DMS53 (cell line): ENCODE measurements around the gene CCDC192.
"Not testable (repeated sequence)": the region's sequence is repeated elsewhere in the genome, so short reads cannot be mapped to it uniquely, and the experiment has no call there.

Source experiments
- DNase-seq: peaks from one replicate; lab custom pipeline; 2025; lab: John Stamatoyannopoulos, UW

The CCDC192 gene

DNA sequence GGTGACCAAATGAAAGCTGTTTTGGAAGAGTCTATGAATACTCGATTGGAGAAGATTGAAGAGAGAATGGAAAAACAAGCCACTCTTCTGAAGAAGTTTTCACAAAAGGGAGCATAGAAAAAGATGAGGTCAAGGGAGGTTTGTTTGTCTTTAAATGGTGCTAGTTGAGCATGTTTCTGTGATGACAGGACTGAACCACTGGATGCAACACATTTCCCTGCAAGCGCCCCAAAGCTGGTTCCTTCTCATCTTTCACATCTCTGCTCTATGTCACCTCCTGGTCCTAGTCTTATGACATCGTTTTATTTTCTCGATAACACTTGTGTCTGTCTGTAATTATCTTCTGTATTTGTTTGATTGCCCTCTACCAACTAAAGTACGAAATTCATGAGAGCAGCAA, 3.8 kb upstream of the CCDC192 start:
- DNase-seq: no peak

DNA sequence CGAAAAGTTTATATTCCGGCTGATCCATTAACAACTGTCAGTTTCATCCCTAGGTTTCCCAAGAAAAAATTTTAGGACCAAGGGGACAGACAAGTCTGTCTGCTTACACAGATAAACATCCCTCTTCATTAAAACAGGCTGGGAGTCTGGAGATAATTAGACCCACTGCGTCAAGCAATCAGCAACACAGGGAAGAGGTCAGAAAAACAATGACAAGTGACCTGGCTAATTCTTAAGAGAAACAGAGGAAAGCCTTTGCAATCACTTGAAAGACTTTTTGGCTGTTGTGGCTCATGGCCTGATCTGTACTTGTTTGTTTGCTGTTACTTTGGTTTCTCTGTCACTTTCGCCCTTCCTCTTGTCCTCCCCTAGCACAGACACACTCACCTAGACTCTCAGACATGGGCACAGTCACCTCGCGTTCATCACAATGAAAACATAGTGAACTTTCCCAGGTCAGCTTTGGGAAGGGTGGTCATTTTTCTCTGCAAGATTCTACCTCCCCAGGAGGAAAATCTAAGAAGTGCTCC, 2.9 kb upstream of the CCDC192 start:
- DNase-seq: no peak

DNA sequence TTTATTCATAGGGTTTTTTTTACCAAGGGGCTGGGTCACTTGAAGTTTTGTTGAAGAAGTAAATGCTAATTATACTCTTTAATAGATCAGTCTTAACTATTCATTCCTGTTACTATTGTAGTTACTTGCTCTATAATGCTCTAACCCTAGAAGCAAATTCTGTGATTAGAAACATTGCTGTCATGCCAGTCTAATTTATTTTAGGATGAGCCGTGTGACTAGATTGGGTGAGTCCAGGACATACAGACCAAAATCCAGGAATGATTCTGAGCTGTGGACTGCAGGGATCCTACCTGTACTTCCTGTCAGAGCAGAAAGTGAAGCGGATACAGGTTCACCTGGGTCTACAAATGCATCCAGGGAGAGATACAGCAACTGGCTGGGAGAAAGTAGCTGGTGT, 757 bp upstream of the CCDC192 start:
- DNase-seq: no peak

DNA sequence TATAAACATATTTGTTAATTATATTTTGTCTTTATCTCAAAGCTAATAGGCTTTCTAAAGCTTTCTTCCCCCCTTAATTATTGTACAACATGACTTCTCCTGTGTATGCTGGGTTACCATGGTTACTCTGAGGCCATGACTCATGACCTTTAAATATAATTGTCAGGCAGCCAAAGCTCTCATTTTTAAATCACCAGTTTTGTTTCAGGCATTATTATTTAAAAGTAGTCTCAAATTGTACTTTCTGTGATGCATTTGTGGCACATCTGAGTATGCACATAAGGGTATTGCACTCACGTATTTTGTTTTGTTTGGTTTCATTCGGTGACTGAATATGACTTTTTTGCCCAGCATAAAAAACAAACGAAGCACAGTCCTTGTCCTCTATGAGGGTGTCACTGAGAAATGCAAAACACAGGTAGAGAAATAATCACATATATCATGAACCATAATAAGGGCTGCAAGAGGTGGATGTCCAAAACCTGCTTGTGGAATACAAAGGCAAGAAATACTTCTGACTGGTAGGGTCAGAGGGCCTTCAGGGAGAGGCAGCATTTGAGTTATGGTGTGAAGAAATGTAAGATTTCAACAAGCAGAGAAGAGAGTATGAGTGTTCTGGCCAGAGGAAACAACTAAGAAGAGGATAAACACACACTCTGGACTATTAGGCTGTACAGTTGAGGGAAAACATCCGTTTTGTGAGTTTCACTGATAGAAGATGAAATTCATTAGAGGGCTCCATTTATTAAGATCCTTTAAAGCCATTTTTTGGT, 2.1 kb downstream of the CCDC192 start:
- DNase-seq: peak; percentile 89

DNA sequence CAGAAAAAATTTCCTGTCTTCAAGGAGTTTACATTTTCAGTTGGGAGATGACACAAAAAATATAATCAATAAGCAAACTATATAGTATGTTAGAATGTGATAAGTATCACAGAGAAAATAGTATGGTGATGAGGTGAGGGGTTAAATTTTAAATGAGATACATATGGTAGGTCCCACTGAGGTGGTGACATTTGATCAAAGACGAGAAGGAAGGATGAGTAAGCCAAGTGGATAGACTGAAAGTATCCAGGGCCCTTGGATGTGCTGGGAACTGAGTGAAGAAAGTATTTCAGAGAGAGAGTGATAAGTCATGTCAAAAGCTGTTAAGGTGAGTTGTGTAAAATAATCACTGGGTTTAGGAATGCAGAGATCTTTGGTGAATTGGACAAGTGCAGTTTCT, 3.5 kb downstream of the CCDC192 start:
- no peak for DNase-seq

DNA sequence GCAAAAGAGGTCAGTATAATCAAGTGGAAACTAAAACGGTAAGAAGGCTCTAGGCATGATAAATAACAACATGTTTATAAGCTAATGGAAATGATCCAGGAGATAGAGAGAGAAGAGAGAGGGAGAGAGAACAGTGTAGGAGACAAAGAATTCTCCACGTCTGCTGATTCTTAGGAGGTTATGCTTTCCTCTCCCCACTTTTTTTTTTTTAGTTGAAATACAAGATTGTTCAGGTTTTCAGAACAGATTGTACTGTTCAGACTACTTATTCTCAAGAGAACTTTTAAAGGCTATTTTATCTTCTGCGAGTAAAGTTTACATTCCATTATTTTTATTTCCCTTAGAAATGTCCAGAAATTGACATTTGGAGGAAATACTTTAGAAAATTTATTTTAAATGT, 4.0 kb downstream of the CCDC192 start:
- DNase-seq: no peak

DNA sequence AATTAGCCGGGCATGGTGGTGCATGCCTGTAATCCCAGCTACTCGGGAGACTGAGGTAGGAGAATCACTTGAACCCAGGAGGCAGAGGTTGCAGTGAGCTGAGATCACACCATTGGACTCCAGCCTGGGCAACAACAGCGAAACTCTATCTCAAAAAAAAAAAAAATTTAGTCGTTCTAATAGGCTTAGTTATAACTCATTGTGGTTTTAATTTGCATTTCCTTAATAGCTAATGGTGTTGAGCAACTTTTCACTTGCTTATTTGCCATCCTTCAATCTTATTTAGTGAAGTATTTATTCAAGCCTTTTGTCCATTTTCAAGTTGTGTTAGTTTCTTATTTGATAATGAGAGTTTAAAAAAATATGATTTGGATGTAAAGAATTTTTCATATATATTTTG, 9.9 kb downstream of the CCDC192 start:
- DNase-seq: not testable (repeated sequence)

DNA sequence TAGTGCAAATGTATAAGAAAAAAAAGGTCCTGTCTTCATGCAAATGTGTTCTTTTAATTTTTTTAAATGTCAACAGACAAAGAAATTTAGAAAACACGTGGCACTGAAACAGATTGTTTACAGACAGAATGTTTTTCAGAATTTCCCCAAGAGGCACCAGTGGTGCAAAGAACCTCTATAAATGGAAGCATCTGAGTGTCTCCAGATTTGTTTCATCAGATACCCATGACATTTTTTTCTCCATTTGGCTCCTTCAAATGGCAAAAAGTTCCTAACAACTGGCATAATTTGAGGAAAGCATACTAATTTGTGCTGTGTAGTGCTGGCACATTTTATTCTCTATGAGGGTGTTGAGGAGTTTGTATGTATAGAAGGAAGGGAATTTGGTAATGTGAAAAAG, 15.0 kb downstream of the CCDC192 start:
- no peak for DNase-seq

DNA sequence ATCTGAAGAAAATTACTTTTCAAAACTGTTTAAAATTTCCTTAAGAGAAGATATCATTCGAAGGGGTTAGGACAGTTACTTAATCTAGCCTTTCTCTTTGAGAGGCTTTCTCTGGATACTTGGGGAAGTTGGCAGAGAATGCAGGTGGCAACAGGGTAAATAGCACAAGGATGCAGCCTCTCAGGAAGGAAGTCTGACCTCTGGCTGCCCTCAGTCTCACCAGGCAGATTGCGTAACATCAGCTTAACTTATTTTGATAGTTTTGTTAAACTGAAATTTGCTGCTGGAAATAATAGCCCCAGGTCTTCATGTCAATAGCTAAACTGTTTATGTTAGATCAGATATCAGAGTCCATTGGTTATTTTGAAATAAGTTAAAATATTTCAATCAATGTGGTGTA, 20.4 kb downstream of the CCDC192 start:
- DNase-seq: peak; percentile 33

DNA sequence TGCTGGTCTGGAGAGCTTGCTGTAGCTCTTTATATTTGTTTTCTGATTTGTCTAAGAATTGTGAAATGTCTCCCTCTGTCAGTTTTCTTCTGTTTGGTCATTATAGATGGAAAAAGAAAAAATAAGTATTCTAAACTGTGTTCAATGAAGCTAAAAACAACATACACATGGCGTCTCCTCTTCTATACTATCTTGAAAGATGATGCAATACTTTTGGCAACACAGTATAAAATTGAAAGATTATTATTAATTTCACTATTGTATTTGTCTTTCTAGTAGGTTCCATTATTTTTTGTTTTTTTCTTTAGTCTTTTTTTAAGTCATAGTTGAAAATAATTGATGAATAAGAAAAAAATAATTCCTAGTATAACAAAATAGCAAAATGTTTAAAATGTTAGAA, 22.5 kb downstream of the CCDC192 start:
- DNase-seq: no peak

DNA sequence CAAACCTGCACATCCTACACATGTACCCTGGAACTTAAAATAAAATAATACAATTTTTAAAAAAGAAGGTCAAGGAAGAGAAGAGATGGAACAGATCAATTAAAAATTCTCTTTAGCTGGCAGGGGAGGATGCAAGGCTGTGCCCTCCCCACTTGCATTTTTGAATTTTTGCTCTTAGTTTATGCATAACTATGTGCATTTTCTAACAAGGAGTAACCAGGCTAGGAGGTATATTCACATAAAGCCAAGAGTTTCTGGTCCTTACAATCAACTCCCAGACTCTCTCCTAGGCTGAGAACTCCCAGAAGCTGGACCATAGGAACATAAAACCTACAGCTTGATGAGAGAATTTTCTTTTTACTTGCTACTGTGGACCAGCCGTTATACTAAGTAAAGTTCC, 29.8 kb downstream of the CCDC192 start:
- DNase-seq: no peak

DNA sequence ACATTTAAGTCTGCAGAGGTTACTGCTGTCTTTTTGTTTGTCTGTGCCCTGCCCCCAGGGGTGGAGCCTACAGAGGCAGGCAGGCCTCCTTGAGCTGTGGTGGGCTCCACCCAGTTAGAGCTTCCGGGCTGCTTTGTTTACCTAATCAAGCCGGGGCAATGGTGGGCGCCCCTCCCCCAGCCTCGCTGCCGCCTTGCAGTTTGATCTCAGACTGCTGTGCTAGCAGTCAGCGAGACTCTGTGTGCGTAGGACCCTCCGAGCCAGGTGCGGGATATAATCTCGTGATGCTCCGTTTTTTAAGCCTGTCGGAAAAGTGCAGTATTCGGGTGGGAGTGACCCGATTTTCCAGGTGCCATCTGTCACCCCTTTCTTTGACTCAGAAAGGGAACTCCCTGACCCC, 36.2 kb downstream of the CCDC192 start:
- not testable (repeated sequence) for DNase-seq

DNA sequence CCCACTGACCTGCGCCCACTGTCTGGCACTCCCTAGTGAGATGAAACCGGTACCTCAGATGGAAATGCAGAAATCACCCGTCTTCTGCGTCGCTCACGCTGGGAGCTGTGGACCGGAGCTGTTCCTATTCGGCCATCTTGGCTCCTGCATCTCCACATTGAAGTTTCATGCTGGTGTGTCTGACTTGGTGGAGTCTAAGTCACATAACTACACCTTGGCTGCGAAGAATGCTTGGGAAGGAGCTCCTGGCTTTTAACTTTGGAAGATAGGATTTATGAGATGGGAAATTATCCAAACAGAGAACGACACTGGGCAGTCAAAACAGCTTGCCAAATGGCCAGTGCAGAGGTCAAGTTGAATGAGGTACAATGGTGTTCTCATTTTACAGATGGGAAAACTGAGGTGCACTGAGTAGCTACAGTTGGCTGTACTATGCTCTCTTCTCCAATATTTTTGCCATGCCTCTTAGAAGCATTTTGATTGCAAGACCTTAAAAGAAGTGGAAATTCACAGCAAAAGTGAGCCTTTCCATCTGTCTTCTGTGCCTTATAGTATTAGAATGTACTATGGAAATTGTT, 36.7 kb downstream of the CCDC192 start:
- no peak for DNase-seq

DNA sequence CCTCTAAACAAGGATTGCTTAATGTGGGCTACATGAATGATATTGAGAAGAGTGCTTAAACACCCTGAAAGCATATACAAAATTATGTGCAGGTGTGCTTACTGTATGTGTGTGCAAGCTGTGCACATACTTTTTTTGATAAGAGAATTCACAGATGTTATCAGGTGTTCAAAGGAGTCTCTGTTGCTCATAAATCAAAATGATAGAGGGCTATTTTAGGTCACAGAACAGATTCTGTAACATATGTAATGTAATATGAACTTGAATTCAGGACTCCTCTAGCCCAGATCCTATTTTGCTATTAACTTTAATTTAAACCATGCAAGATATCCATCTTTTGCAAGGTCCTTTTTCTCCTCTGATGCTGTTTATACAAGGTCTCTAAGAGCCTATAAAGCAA, 38.2 kb downstream of the CCDC192 start:
- no peak for DNase-seq

DNA sequence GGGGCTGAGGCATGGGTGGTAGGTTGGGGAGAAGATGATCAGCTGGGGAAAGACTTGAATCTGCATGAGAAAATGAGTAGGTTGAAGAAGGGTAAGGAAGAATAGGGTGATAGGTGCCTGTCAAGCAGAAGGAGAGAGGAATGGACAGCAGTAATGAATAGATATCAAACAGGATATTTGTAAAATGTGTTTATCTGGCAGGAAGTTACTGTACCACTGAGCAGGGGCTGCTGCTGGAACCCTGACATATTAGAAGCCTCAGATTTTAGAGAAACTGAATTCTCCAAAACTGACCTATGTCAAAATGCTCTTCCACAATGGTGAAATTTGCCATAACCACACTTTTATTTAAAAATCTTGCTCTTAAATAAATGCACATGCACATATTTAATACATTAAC, 41.0 kb downstream of the CCDC192 start:
- no peak for DNase-seq

DNA sequence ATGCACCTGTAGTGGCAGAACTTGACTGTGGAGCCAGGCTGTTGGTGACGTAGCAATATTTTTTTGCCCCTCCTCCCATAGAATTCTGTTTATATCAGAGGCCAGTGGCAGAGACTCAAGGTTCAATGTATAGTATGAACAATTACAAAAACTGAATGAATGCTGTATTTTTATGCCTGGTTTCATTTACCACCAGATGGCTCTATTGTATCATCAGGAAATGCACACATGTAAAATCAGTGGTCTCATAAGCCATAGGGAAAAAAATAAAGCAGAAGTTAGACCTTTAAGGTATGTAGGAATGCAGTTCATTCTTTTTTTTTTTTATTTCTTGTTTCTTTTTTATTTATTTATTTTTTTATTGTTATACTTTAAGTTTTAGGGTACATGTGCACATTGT, 43.6 kb downstream of the CCDC192 start:
- DNase-seq: peak; percentile 66

DNA sequence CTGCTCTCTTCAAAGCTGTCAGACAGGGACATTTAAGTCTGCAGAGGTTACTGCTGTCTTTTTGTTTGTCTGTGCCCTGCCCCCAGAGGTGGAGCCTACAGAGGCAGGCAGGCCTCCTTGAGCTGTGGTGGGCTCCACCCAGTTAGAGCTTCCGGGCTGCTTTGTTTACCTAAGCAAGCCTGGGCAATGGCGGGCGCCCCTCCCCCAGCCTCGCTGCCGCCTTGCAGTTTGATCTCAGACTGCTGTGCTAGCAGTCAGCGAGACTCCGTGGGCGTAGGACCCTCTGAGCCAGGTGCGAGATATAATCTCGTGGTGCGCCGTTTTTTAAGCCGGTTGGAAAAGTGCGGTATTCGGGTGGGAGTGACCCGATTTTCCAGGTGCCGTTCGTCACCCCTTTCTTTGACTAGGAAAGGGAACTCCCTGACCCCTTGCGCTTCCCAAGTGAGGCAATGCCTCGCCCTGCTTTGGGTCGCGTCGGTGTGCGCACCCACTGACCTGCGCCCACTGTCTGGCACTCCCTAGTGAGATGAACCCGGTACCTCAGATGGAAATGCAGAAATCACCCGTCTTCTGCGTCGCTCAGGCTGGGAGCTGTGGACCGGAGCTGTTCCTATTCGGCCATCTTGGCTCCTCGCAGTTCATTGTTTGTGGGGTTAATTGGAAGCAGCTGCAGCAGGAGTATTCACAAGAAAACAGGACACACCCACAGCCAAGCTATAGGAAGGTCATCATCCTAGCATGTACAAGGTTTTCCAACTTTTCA, 49.5 kb downstream of the CCDC192 start:
- DNase-seq: peak; percentile 76

DNA sequence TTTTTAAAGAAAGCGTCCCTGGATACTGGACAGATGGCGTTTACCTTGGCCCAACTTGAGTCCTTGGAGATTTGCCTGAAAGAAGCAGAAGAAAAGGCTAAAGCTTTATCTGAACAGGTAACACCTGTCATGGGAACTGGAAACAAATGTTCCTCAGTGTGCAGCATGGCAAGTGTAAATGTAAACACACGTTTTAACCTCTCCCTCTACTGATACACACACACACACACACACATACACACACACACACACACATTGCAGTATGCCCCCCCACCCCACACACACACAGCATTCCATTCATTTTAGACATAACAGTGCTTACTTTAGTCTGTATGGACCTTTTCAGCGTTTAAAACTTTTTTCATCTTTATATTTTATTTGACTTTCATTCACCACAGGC, 51.1 kb downstream of the CCDC192 start:
- peak; percentile 60 for DNase-seq

DNA sequence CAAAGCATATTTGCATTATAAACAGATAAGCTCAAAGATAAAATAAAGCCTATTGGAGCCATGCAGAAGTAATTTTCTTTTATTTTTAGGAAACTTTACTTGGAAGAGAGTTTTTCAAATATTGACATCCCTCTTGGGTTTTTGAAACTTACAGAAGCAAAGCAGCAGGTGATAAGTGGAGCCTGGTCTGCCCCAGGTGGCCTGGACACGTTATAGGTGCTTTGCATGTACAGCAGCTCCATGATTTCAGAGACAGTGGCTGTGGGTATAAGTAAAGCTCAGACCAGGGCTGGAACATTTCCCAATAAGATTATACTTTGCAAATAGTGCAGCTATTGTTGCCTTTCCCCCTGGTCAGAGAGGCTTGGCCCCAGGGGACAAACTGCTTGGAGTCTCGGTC, 51.5 kb downstream of the CCDC192 start:
- peak; percentile 60 for DNase-seq

DNA sequence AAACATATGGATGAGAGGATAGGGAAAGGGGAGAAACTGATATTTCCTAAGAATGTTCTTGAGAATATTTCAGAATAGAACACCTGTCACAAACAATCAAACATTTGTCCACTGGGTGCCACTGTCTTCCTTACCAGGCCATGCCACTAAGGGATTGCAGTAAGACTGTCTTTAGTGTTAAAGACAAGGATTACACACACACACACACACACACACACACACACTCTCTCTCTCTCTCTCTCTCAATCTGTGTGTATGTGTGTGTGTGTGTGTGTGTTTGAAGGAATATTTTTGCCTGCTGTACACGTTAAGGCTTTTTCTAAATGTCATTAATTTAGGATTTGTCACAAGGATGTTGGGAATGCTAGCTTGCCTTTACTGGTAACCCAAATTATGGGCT, 54.4 kb downstream of the CCDC192 start:
- peak; percentile 82 for DNase-seq

DNA sequence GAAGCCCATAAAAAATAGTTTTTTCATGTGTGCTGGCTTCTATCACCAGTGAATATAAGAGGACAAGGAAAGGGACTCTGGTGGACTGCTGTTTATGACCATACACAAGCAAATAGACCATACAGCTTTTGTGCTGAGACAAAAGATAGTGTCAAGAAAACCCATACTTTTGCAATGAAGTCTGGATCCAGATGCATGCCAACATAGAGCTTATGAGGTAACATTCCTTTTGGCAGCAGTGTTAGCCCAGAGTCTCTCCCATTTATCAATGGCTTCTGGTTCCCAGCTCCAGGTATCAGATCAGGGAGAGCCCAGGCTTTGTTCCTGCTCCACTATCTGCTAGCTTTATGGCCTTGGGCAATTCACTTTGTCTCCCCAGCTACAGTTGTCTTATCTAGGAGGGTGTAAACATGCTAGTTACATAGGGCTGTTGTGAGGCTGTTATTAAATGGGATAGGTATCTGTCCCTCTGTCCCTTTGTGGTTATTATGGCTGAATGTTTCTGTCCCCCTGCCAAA, 55.6 kb downstream of the CCDC192 start:
- no peak for DNase-seq

DNA sequence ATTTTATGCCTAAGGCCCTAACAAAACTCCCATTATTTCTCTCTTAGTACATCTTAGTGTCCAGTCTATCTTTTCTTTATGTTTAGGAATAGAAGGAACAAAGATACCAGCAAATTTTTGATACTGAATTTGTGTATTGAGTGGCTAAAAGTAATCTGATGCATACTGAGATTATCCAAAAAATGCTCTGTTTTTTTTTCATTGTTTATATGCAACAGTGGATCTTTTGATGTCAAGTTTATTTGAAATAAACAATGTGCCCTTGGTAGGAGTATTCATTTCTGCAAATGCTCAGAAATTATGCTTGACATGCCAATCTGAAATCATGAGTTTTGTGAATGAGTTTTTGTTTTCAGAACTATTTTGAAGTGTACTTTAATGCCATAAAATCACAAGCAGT, 58.7 kb downstream of the CCDC192 start:
- no peak for DNase-seq

DNA sequence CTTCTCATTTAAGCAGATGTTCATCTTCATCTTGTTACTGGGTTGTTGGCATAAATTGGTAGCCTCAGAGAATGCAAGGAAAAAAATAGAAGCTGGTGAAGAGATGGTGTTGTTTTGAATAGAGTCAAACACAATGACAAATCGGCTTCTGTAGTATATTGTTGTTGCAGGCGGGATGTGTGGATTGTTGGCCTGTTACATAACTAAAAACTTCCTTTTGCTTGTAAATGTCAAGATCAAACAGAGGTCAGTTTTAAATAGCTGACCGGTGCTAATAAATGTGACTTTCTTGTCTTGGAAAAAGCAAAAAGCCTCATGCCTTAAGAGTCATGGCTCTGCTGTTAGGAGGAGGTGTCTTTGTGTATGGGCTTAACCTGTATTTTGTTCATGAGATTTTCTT, 59.2 kb downstream of the CCDC192 start:
- no peak for DNase-seq
